Breast epithelium (tissue), 3 donors: Measurements from ENCODE around the gene TPM4.

Source experiments
- CTCF ChIP-seq, 3 donors: fragments of 450-650 bp; IDR thresholded peaks; one replicate each; pipeline ENCODE4 v1.5.1; 2016 to 2017; ENCODE audit warnings: antibody characterized with exemption in 3 of 3, mild to moderate bottlenecking in 3 of 3, moderate library complexity in 3 of 3
- POLR2A ChIP-seq: fragments of 450-650 bp; IDR thresholded peaks from one replicate; pipeline ENCODE4 v1.6.1; 2016; ENCODE audit warnings: antibody characterized with exemption, mild to moderate bottlenecking, moderate library complexity
- POLR2AphosphoS5 ChIP-seq, 3 donors: sonication (generic); formaldehyde crosslinking; IDR thresholded peaks; one replicate each; pipeline ENCODE4 v1.6.1; 2017; ENCODE audit warnings: antibody characterized with exemption in 3 of 3

- TF ChIP-seq POLR2AphosphoS5 (IDR thresholded peaks at IDR 0.05): no peak
- TF ChIP-seq CTCF (IDR thresholded peaks at IDR 0.05): no peak
- TF ChIP-seq POLR2A: no peak
Observed at GRCh38 chr19:16144216-16144581, 67.9 kb downstream of the TPM4 start.
